IPS DF 6.9 (cell line): ENCODE measurements around the gene UGT1A4.

Experiments used
- DNase-seq: peaks from one replicate; pipeline ENCODE4 v3.0.0-alpha.2; 2013; ENCODE audit warnings: low read depth, low spot score
- H3K27ac ChIP-seq: one replicate; pipeline ENCODE4 v1.5.1; 2013; ENCODE audit warnings: low read length, control low read depth
- H3K27me3 ChIP-seq: 2 replicates; pipeline ENCODE4 v1.6.1; 2013; ENCODE audit warnings: mild to moderate bottlenecking, low read length; ENCODE audit not compliant: control insufficient read depth, insufficient read depth
- H3K36me3 ChIP-seq: 2 replicates; pipeline ENCODE4 v1.6.1; 2013; ENCODE audit warnings: low read length; ENCODE audit not compliant: control insufficient read depth, insufficient read depth
- H3K4me1 ChIP-seq: 2 replicates; pipeline ENCODE4 v1.6.1; 2013; ENCODE audit warnings: low read length; ENCODE audit not compliant: control insufficient read depth, insufficient read depth
- H3K4me3 ChIP-seq: 2 replicates; pipeline ENCODE4 v1.5.1; 2013; ENCODE audit warnings: mild to moderate bottlenecking, low read length
- H3K9me3 ChIP-seq: 2 replicates; pipeline ENCODE4 v1.6.1; 2013; ENCODE audit warnings: low read length, inconsistent platforms; ENCODE audit not compliant: control insufficient read depth, insufficient read depth
- WGBS: extraction: QIAGEN DNeasy Blood & Tissue Kit; methylation state at CpG from one replicate; pipeline ENCODE4 v1.1.7; 2013; ENCODE audit warnings: mixed read lengths, missing lambda C conversion rate; ENCODE audit not compliant: insufficient read length, insufficient coverage; 5-methylcytosine and 5-hydroxymethylcytosine counted together

The UGT1A4 gene

DNA sequence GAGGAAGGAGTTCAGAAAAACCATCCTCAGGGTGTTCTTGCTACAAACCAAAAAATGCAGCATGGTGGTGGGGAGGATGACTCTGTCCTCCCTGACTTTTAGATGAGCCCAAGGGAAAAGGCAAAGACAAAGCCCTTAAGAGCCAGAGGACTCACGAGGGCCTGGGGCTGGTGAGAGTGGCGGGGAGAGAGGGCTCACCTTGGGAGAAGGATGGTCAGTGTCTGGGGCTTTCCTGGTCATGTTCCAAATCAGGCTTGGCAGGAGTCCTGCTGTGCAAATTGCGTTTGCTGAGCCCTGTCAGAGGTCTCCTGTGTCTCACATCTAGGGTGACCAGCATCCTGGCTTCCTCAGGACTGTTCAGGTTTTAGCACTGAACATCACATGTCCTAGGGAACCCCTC, 46.2 kb downstream of the UGT1A4 start:
- H3K4me1 ChIP-seq, result no peaks in the 10 kb centered on the region
- no peak overlapping the region for H3K4me3 ChIP-seq
- no peaks in the 10 kb centered on the region for H3K36me3 ChIP-seq
- no CpG with 5 or more reads among the region's 3 CpGs for WGBS
- no peaks in the 10 kb centered on the region for H3K9me3 ChIP-seq
- no peak overlapping the region for H3K27ac ChIP-seq
- no peak for DNase-seq
- H3K27me3 ChIP-seq, result no peaks in the 10 kb centered on the region

DNA sequence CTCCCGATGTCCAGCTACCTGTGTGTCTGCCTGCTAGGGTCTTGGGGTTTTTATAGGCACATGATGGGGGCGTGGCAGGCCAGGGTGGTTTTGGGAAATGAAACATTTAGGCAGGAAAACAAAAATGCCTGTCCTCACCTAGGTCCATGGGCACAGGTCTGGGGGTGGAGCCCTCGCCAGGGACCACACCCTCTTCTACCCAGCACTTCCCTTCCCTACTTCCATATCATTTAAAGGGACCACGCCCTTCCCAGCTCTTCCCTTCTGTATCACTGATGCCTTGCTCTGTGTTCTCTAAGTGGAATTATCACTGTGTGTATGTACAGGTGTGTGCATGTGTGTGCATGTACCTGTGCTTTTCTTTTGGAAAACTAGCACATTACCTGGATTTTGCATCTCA, 47.9 kb downstream of the UGT1A4 start:
- H3K36me3 ChIP-seq, result no peaks in the 10 kb centered on the region
- H3K27ac ChIP-seq, result no peak overlapping the region
- no peaks in the 10 kb centered on the region for H3K9me3 ChIP-seq
- DNase-seq, result no peak
- H3K4me1 ChIP-seq, result no peaks in the 10 kb centered on the region
- H3K4me3 ChIP-seq, result no peak overlapping the region
- no CpG with 5 or more reads among the region's 4 CpGs for WGBS
- no peaks in the 10 kb centered on the region for H3K27me3 ChIP-seq

DNA sequence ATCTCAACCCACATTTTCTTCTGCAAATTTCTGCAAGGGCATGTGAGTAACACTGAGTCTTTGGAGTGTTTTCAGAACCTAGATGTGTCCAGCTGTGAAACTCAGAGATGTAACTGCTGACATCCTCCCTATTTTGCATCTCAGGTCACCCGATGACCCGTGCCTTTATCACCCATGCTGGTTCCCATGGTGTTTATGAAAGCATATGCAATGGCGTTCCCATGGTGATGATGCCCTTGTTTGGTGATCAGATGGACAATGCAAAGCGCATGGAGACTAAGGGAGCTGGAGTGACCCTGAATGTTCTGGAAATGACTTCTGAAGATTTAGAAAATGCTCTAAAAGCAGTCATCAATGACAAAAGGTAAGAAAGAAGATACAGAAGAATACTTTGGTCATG, 49.5 kb downstream of the UGT1A4 start:
- no peaks in the 10 kb centered on the region for H3K36me3 ChIP-seq
- H3K27ac ChIP-seq, result no peak overlapping the region
- no CpG with 5 or more reads among the region's 4 CpGs for WGBS
- H3K4me1 ChIP-seq, result no peaks in the 10 kb centered on the region
- H3K9me3 ChIP-seq, result no peaks in the 10 kb centered on the region
- no peak overlapping the region for H3K4me3 ChIP-seq
- DNase-seq, result peak; percentile 11
- no peaks in the 10 kb centered on the region for H3K27me3 ChIP-seq

DNA sequence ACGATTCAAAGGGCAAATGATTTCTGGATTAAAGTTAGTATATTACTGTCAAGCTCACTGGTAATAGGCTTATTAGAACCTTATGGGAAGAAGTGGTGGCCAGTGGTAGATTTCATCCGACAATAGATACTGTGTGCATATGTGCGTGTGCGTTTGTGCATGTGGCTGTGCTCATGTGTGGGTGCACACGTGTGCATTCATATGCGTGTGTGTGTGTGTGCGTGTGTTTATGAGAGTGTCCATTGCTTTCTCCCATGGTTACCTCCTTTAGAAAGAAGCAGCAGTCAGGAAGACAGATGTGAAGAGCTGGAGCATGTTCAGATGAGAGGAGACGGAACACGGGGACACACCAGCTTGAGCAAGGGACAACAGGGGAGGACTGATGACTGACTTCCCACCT, 50.7 kb downstream of the UGT1A4 start:
- DNase-seq, result no peak
- no peaks in the 10 kb centered on the region for H3K4me1 ChIP-seq
- no peak overlapping the region for H3K4me3 ChIP-seq
- no peaks in the 10 kb centered on the region for H3K27me3 ChIP-seq
- WGBS, result no CpG with 5 or more reads among the region's 9 CpGs
- H3K9me3 ChIP-seq, result no peaks in the 10 kb centered on the region
- H3K36me3 ChIP-seq, result no peaks in the 10 kb centered on the region
- H3K27ac ChIP-seq, result no peak overlapping the region

DNA sequence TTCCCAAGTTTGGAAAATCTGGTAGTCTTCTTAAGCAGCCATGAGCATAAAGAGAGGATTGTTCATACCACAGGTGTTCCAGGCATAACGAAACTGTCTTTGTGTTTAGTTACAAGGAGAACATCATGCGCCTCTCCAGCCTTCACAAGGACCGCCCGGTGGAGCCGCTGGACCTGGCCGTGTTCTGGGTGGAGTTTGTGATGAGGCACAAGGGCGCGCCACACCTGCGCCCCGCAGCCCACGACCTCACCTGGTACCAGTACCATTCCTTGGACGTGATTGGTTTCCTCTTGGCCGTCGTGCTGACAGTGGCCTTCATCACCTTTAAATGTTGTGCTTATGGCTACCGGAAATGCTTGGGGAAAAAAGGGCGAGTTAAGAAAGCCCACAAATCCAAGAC, 53.6 kb downstream of the UGT1A4 start:
- H3K27me3 ChIP-seq, result no peaks in the 10 kb centered on the region
- no peaks in the 10 kb centered on the region for H3K36me3 ChIP-seq
- no peaks in the 10 kb centered on the region for H3K9me3 ChIP-seq
- DNase-seq, result no peak
- H3K27ac ChIP-seq, result no peak overlapping the region
- H3K4me3 ChIP-seq, result no peak overlapping the region
- H3K4me1 ChIP-seq, result no peaks in the 10 kb centered on the region
- WGBS, result no CpG with 5 or more reads among the region's 16 CpGs

DNA sequence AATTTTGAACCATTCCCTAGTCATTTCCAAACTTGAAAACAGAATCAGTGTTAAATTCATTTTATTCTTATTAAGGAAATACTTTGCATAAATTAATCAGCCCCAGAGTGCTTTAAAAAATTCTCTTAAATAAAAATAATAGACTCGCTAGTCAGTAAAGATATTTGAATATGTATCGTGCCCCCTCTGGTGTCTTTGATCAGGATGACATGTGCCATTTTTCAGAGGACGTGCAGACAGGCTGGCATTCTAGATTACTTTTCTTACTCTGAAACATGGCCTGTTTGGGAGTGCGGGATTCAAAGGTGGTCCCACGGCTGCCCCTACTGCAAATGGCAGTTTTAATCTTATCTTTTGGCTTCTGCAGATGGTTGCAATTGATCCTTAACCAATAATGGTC, 54.0 kb downstream of the UGT1A4 start:
- no peak for DNase-seq
- Histone ChIP-seq H3K4me3 (no peak overlapping the region), H3K36me3 (no peaks in the 10 kb centered on the region), H3K4me1 (no peaks in the 10 kb centered on the region), H3K27me3 (no peaks in the 10 kb centered on the region), H3K27ac (no peak overlapping the region), H3K9me3 (no peaks in the 10 kb centered on the region)
- WGBS, result no CpG with 5 or more reads among the region's 5 CpGs

DNA sequence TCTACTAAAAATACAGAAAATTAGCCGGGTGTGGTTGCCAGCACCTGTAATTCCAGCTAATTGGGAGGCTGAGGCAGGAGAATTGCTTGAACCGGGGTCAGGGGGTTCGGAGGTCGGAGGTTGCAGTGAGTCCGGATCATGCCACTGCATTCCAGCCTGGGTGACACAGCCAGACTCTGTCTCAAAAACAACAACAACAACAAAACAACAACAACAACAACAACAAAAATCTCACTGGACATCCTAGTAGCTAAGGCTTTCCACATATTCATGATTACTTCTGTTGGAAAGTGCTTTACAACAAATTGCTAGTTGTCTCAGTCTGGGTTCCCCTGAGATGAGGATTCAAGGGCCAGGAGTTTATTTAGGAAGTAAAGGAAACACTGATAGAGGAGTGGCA, 55.3 kb downstream of the UGT1A4 start:
- Histone ChIP-seq H3K4me3 (no peak overlapping the region), H3K9me3 (no peaks in the 10 kb centered on the region), H3K4me1 (no peaks in the 10 kb centered on the region), H3K27ac (no peak overlapping the region), H3K36me3 (no peaks in the 10 kb centered on the region), H3K27me3 (no peaks in the 10 kb centered on the region)
- no CpG with 5 or more reads among the region's 5 CpGs for WGBS
- DNase-seq, result no peak

DNA sequence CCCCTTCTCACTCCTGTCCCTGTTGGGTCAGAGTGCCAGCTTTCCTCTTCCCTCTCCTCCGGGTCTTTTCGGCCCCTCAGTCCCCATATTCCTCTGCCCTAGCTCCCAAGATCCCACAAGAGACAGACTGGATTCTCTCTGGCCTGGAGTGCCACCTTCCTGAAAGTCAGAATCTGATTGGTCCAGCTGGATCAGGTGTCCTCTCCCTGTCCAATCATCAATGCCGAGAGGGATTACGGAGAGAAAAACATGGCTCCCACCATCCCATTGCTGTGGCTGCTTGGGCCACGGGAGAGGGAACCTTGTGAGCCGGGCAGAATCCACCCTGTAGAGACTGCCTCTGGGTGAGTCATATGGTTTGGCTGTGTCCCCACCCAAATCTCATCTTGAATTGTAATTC, 56.9 kb downstream of the UGT1A4 start:
- no CpG with 5 or more reads among the region's 6 CpGs for WGBS
- H3K36me3 ChIP-seq, result no peaks in the 10 kb centered on the region
- no peak overlapping the region for H3K27ac ChIP-seq
- H3K9me3 ChIP-seq, result no peaks in the 10 kb centered on the region
- DNase-seq, result no peak
- H3K4me1 ChIP-seq, result no peaks in the 10 kb centered on the region
- no peaks in the 10 kb centered on the region for H3K27me3 ChIP-seq
- H3K4me3 ChIP-seq, result no peak overlapping the region

DNA sequence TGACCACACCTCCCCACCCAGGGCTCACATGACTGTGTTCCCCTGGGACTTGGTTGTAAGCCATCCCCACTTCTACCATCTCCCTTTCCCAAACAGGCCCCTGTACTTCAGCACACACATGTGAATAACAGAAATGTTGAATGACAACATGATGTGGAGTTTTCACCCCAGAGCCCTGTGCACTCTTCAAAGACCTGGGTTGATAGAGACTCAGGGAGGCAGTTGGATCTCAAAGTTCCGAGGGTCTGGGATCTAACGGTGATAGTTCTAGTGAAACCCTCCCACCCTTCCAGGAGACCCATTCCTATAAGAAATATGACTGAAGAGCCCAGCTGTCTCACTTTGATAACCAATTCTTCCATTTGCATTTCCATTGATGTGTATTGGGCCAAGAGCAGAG, 59.5 kb downstream of the UGT1A4 start, which contains the start of gene MROH2A:
TSS of gene MROH2A (plus strand) at position 301 of the 400 bp plus-strand sequence. CDS start 1,029 bp downstream, outside the sequence.
- no CpG with 5 or more reads among the region's 2 CpGs for WGBS
- Histone ChIP-seq H3K4me1 (no peaks in the 10 kb centered on the region), H3K36me3 (no peaks in the 10 kb centered on the region), H3K27ac (no peak within 1 kb of the TSS), H3K27me3 (no peaks in the 10 kb centered on the region), H3K9me3 (no peaks in the 10 kb centered on the region), H3K4me3 (no peak within 1 kb of the TSS)
- no peak for DNase-seq

DNA sequence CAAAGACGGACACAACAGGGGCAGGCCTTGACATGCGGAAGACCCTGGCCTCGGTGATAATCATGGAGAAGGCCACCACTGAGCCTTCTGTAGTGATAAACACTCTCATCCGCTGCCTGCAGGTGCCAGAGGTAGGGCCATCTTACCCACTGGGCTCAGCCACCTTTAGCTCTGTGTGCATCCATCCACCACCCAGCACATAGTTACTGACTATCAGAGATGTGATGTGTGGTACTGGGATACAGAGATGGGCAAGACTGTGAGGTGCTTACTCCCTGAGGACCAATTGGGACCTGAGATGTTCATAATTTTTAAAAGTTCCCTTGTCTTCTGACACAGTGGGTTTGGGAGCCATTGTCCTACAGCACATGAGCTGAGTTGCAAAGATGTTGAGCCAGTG, 61.2 kb downstream of the UGT1A4 start:
- no CpG with 5 or more reads among the region's 4 CpGs for WGBS
- no peak for DNase-seq
- Histone ChIP-seq H3K4me1 (no peaks in the 10 kb centered on the region), H3K9me3 (no peaks in the 10 kb centered on the region), H3K36me3 (no peaks in the 10 kb centered on the region), H3K4me3 (no peak overlapping the region), H3K27ac (no peak overlapping the region), H3K27me3 (no peaks in the 10 kb centered on the region)

DNA sequence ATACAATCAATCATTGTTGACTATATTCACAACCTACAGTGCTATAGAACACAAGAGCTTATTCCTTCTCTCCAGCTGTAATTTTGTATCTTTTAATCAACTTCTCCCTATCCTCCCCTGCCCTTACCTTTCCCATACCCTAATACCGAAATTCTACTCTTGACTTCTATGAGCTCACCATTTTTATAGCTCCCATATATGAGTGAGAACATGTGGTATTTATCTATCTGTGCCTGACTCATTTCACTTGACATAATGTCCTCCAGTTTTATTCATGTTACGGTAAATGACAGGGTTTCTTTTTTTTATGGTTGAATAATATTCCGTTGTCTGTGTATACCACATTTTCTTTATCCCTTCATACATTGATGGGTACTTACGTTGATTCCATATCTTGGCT, 62.2 kb downstream of the UGT1A4 start:
- no peak overlapping the region for H3K27ac ChIP-seq
- H3K27me3 ChIP-seq, result no peaks in the 10 kb centered on the region
- no peaks in the 10 kb centered on the region for H3K4me1 ChIP-seq
- WGBS, result 100% methylated on average over 1 of the region's 4 CpGs
- H3K36me3 ChIP-seq, result no peaks in the 10 kb centered on the region
- no peak for DNase-seq
- no peaks in the 10 kb centered on the region for H3K9me3 ChIP-seq
- no peak overlapping the region for H3K4me3 ChIP-seq
